SK-N-SH treated with all-trans-retinoic acid at 6 μM for 48 hours (cell line): ENCODE data around the gene ERAL1.
A peak's percentile ranks its signal among the peaks of the same experiment; 100 is the strongest.

Source experiments
- ATAC-seq: fragments of 200-7000 bp; cut with Tn5 transposase; 3 replicates; pipeline ENCODE4 v1.9.1; 2020; ENCODE audit warnings: mild to moderate bottlenecking, moderate library complexity
- ARNTL ChIP-seq: fragments of 450-650 bp; formaldehyde crosslinking; IDR thresholded peaks from 2 replicates; pipeline ENCODE4 v1.5.0; 2020; ENCODE audit warnings: low read depth, mild to moderate bottlenecking, moderate library complexity, borderline replicate concordance
- CSDC2 ChIP-seq: fragments of 250-450 bp; sonication (Bioruptor Pico); IDR thresholded peaks from 2 replicates; pipeline ENCODE4 v1.5.0; 2020; ENCODE audit warnings: mild to moderate bottlenecking, moderate library complexity
- ESRRG ChIP-seq: fragments of 250-450 bp; sonication (Bioruptor Pico); IDR thresholded peaks from 2 replicates; pipeline ENCODE4 v1.6.1; 2021; ENCODE audit warnings: mild to moderate bottlenecking
- GLIS3 ChIP-seq: fragments of 250-450 bp; sonication (Bioruptor Pico); IDR thresholded peaks from 2 replicates; pipeline ENCODE4 v1.5.0; 2020; ENCODE audit warnings: mild to moderate bottlenecking, moderate library complexity
- ISL1 ChIP-seq: fragments of 250-450 bp; sonication (Bioruptor Pico); IDR thresholded peaks from 2 replicates; pipeline ENCODE4 v2.1.2; 2022; ENCODE audit warnings: mild to moderate bottlenecking, moderate library complexity
- PPARA ChIP-seq: fragments of 250-450 bp; sonication (Bioruptor Pico); IDR thresholded peaks from 2 replicates; pipeline ENCODE4 v1.5.0; 2020; ENCODE audit warnings: mild to moderate bottlenecking, borderline replicate concordance
- RARB ChIP-seq: fragments of 250-450 bp; sonication (Bioruptor Pico); IDR thresholded peaks from 2 replicates; pipeline ENCODE4 v1.8.0; 2021; ENCODE audit warnings: mild to moderate bottlenecking, moderate library complexity
- SNAI2 ChIP-seq: fragments of 250-450 bp; sonication (Bioruptor Pico); IDR thresholded peaks from 2 replicates; pipeline ENCODE4 v1.5.0; 2020; ENCODE audit warnings: mild to moderate bottlenecking, moderate library complexity
- TOX ChIP-seq: fragments of 250-450 bp; sonication (Bioruptor Pico); IDR thresholded peaks from 2 replicates; pipeline ENCODE4 v1.8.0; 2021; ENCODE audit warnings: mild to moderate bottlenecking, moderate library complexity, borderline replicate concordance
- ZC3H10 ChIP-seq: fragments of 250-450 bp; sonication (Bioruptor Pico); IDR thresholded peaks from 2 replicates; pipeline ENCODE4 v1.5.1; 2021; ENCODE audit warnings: mild to moderate bottlenecking, moderate library complexity
- ZFP3 ChIP-seq: fragments of 250-450 bp; sonication (Bioruptor Pico); IDR thresholded peaks from 2 replicates; pipeline ENCODE4 v1.5.0; 2020; ENCODE audit warnings: mild to moderate bottlenecking, moderate library complexity
- ZFP30 ChIP-seq: fragments of 450-650 bp; formaldehyde crosslinking; IDR thresholded peaks from 2 replicates; pipeline ENCODE4 v1.5.0; 2022; ENCODE audit warnings: mild to moderate bottlenecking, moderate library complexity
- ZNF565 ChIP-seq: fragments of 450-650 bp; formaldehyde crosslinking; conservative IDR thresholded peaks from 2 replicates; pipeline ENCODE4 v1.5.0; 2020; ENCODE audit warnings: low read depth, mild to moderate bottlenecking, moderate library complexity
- ZNF70 ChIP-seq: fragments of 450-650 bp; formaldehyde crosslinking; IDR thresholded peaks from 2 replicates; pipeline ENCODE4 v1.5.0; 2020; ENCODE audit warnings: mild to moderate bottlenecking, moderate library complexity
- ZNF8 ChIP-seq: fragments of 450-650 bp; formaldehyde crosslinking; IDR thresholded peaks from 2 replicates; pipeline ENCODE4 v1.5.0; 2020; ENCODE audit warnings: mild to moderate bottlenecking, moderate library complexity
- TF ChIP-seq, protein P1 (sequence below): fragments of 250-450 bp; sonication (Bioruptor Pico); IDR thresholded peaks from 2 replicates; pipeline ENCODE4 v1.5.0; 2020; ENCODE audit warnings: mild to moderate bottlenecking, moderate library complexity
- TF ChIP-seq, protein P2 (sequence below): fragments of 250-450 bp; sonication (Bioruptor Pico); IDR thresholded peaks from 2 replicates; pipeline ENCODE4 v1.5.1; 2021; ENCODE audit warnings: mild to moderate bottlenecking, moderate library complexity
- TF ChIP-seq, protein P3 (sequence below): fragments of 250-450 bp; sonication (Bioruptor Pico); IDR thresholded peaks from 2 replicates; pipeline ENCODE4 v1.5.1; 2020; ENCODE audit warnings: low read depth, mild to moderate bottlenecking, moderate library complexity
- TF ChIP-seq, protein P4 (sequence below): fragments of 250-450 bp; sonication (Bioruptor Pico); IDR thresholded peaks from 2 replicates; pipeline ENCODE4 v1.8.0; 2021; ENCODE audit warnings: low read depth, mild to moderate bottlenecking, moderate library complexity, borderline replicate concordance

ERAL1 gene

DNA sequence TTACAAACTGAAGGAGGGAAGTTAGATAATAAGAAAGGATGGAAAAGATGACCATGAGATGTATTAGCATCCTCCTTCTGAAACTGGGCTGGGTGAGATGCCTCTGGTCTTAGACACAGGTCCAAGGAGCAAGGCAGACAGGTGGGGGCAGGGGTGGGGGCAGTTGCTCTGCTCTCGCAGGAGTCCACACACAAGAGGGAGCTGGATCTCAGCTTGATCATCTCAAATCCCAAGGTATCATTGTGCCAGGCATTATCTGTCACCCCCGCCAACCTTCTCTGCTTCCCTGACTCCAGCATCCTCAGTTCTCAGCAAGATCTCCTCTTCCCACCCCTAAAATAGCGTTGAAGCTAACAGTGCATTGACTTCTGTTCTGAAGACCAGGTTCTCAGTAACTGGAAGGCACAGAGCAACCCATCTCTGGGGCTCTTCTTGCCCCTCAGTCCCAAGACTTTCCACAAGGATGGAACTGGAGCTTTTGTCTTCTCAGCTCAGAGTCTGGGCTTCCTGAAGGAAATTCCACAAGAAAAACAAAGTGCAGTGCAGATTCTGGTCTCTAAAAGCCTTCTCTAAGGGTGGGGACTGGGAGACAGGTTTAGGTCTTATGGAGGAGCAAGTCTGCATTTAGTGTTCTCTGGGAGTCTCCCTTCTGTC lies 41.1 kb downstream of the ERAL1 start:
- peak; percentile 4; the same call in 1 of the 3 replicates for ATAC-seq

DNA sequence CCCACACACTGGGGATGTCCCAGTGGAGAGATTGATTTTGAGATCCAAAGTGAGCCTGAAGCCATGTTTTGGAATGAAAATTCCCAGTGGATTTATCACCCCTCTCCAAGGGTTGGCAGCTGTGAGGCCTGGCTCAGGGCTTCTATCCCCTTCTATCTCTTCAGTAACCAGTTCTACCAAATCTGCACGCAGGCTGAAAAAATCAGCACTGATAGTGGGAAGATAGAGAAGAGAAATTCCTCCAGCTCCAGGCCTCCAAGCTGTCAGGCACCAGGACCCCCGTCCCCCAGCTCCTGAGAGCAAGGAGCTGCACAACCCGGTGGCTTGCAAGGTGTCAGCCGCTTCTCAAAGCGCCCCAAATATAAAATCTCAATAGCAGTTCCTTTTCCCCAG lies 41.7 kb downstream of the ERAL1 start:
- no peak for TF ChIP-seq ZFP3 (CRISPR knock-in tag)
- no peak for TF ChIP-seq SNAI2 (CRISPR knock-in tag)
- no peak for TF ChIP-seq ZNF70 (CRISPR knock-in tag)
- TF ChIP-seq ESRRG = no peak
- TF ChIP-seq, protein P1, sequence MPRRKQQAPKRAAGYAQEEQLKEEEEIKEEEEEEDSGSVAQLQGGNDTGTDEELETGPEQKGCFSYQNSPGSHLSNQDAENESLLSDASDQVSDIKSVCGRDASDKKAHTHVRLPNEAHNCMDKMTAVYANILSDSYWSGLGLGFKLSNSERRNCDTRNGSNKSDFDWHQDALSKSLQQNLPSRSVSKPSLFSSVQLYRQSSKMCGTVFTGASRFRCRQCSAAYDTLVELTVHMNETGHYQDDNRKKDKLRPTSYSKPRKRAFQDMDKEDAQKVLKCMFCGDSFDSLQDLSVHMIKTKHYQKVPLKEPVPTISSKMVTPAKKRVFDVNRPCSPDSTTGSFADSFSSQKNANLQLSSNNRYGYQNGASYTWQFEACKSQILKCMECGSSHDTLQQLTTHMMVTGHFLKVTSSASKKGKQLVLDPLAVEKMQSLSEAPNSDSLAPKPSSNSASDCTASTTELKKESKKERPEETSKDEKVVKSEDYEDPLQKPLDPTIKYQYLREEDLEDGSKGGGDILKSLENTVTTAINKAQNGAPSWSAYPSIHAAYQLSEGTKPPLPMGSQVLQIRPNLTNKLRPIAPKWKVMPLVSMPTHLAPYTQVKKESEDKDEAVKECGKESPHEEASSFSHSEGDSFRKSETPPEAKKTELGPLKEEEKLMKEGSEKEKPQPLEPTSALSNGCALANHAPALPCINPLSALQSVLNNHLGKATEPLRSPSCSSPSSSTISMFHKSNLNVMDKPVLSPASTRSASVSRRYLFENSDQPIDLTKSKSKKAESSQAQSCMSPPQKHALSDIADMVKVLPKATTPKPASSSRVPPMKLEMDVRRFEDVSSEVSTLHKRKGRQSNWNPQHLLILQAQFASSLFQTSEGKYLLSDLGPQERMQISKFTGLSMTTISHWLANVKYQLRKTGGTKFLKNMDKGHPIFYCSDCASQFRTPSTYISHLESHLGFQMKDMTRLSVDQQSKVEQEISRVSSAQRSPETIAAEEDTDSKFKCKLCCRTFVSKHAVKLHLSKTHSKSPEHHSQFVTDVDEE (CRISPR knock-in tag) = no peak
- TF ChIP-seq ISL1 = no peak
- TF ChIP-seq GLIS3 (CRISPR knock-in tag) = no peak
- TF ChIP-seq PPARA (CRISPR knock-in tag) = no peak
- TF ChIP-seq CSDC2 (CRISPR knock-in tag) = no peak
- TF ChIP-seq ARNTL (CRISPR knock-in tag) = no peak
- TF ChIP-seq ZC3H10 (CRISPR knock-in tag) = no peak
- TF ChIP-seq ZNF8 (CRISPR knock-in tag) = no peak
- TF ChIP-seq, protein P2, sequence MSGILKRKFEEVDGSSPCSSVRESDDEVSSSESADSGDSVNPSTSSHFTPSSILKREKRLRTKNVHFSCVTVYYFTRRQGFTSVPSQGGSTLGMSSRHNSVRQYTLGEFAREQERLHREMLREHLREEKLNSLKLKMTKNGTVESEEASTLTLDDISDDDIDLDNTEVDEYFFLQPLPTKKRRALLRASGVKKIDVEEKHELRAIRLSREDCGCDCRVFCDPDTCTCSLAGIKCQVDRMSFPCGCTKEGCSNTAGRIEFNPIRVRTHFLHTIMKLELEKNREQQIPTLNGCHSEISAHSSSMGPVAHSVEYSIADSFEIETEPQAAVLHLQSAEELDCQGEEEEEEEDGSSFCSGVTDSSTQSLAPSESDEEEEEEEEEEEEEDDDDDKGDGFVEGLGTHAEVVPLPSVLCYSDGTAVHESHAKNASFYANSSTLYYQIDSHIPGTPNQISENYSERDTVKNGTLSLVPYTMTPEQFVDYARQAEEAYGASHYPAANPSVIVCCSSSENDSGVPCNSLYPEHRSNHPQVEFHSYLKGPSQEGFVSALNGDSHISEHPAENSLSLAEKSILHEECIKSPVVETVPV = no peak
- TF ChIP-seq, protein P3, sequence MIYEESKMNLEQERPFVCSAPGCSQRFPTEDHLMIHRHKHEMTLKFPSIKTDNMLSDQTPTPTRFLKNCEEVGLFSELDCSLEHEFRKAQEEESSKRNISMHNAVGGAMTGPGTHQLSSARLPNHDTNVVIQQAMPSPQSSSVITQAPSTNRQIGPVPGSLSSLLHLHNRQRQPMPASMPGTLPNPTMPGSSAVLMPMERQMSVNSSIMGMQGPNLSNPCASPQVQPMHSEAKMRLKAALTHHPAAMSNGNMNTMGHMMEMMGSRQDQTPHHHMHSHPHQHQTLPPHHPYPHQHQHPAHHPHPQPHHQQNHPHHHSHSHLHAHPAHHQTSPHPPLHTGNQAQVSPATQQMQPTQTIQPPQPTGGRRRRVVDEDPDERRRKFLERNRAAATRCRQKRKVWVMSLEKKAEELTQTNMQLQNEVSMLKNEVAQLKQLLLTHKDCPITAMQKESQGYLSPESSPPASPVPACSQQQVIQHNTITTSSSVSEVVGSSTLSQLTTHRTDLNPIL (CRISPR knock-in tag) = no peak
- no peak for TF ChIP-seq RARB (CRISPR knock-in tag)
- TF ChIP-seq, protein P4, sequence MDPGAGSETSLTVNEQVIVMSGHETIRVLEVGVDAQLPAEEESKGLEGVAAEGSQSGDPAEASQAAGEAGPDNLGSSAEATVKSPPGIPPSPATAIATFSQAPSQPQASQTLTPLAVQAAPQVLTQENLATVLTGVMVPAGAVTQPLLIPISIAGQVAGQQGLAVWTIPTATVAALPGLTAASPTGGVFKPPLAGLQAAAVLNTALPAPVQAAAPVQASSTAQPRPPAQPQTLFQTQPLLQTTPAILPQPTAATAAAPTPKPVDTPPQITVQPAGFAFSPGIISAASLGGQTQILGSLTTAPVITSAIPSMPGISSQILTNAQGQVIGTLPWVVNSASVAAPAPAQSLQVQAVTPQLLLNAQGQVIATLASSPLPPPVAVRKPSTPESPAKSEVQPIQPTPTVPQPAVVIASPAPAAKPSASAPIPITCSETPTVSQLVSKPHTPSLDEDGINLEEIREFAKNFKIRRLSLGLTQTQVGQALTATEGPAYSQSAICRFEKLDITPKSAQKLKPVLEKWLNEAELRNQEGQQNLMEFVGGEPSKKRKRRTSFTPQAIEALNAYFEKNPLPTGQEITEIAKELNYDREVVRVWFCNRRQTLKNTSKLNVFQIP = no peak
- TF ChIP-seq, all 23 proteins: peak for 0

More for the DNA sequence above, 41.1 kb downstream of the ERAL1 start:
- TF ChIP-seq ZNF70 (CRISPR knock-in tag) (no peak), ZFP30 (CRISPR knock-in tag) (no peak), CSDC2 (CRISPR knock-in tag) (no peak), SNAI2 (CRISPR knock-in tag) (no peak), ZNF565 (CRISPR knock-in tag) (no peak), TOX (CRISPR knock-in tag) (no peak), GLIS3 (CRISPR knock-in tag) (no peak)
- TF ChIP-seq, protein P3 (CRISPR knock-in tag) = no peak
- TF ChIP-seq, protein P4 = no peak

More for the DNA sequence above, 41.7 kb downstream of the ERAL1 start:
- ATAC-seq = peak; percentile 25
